Duodenal mucosa (tissue), 2 donors: ENCODE data around the gene TP53BP1.
A peak's percentile ranks its signal among the peaks of the same experiment; 100 is the strongest.

Experiments
- H3K27ac ChIP-seq: one replicate; pipeline ENCODE4 v1.7.0; 2013; ENCODE audit warnings: low read depth, low read length
- H3K27me3 ChIP-seq, 2 donors: one replicate each; pipeline ENCODE4 v1.7.0; 2013; ENCODE audit warnings: low read length in 2 of 2, control low read depth in 1 of 2; ENCODE audit not compliant: insufficient read depth in 2 of 2, control insufficient read depth in 1 of 2
- H3K36me3 ChIP-seq, 2 donors: one replicate each; pipeline ENCODE4 v1.7.0; 2013; ENCODE audit warnings: low read length in 2 of 2, control low read depth in 1 of 2; ENCODE audit not compliant: insufficient read depth in 2 of 2, control insufficient read depth in 1 of 2
- H3K4me1 ChIP-seq, 2 donors: one replicate each; pipeline ENCODE4 v1.7.0; 2013; ENCODE audit warnings: low read length in 2 of 2, control low read depth in 1 of 2; ENCODE audit not compliant: insufficient read depth in 2 of 2, control insufficient read depth in 1 of 2
- H3K4me3 ChIP-seq, 2 donors: one replicate each; pipeline ENCODE4 v1.7.0; 2013; ENCODE audit warnings: low read length in 2 of 2, low read depth in 1 of 2
- H3K9ac ChIP-seq, 2 donors: one replicate each; pipeline ENCODE4 v1.7.0; 2013; ENCODE audit warnings: low read length in 2 of 2, low read depth in 1 of 2
- H3K9me3 ChIP-seq, 2 donors: one replicate each; pipeline ENCODE4 v1.7.0; 2013; ENCODE audit warnings: low read length in 2 of 2, control low read depth in 1 of 2; ENCODE audit not compliant: control insufficient read depth in 1 of 2

TP53BP1 gene

DNA sequence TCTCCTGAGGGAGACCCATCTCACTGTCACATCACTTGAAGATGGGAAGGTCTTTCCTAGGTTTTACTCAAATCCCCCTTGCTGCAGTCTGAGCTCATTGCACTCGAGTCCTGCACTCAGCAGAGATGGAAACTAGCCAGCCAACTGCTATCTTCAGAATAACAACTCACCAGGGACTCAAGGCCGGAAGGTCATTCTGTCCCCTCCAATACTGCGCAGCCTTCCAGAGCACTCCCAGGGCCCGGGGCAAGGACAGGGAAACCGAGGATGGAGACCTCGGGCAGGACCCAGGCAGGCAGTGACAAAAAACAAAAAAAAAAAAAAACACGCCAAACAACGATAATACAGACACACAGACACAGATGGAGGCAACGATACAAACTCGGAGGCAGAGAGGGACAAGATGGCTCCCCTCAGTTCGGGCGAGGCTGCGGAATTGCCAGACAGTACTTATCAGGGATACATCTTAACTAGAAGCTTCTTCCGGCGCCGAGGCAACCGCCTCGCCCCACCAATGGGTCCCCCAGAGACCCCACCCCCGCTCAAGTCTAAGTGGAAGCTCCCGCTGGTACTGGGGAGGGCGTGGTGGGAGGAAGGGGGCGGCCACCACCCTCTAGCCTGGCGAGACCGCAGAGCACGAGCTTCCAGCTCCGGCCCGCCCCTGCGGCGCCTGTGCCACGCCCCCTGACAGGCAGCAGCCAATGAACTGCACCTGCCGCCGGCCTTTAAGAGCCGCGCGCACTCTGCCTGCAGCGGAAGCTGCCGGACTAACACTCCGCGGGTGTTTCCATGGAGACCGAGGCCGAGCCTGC lies 17.4 kb upstream of the TP53BP1 start:
- Histone ChIP-seq H3K36me3 (no peaks in the 10 kb centered on the region), H3K9ac (peak overlapping the region; percentile 57 to 80), H3K4me3 (peak overlapping the region; percentile 86 to 91), H3K27me3 (no peaks in the 10 kb centered on the region), H3K4me1 (peaks cover 12 to 16% of the 10 kb centered on the region in 2 donors), H3K27ac (peak overlapping the region; percentile 64), H3K9me3 (no peaks in the 10 kb centered on the region)

- Histone ChIP-seq H3K27me3 (no peaks in the 10 kb centered on the region), H3K27ac (peak overlapping the region; percentile 46), H3K4me1 (peaks cover 12 to 16% of the 10 kb centered on the region in 2 donors), H3K9ac (no peak overlapping the region), H3K36me3 (no peaks in the 10 kb centered on the region), H3K4me3 (peak overlapping the region in 1 of 2 donors; percentile 91), H3K9me3 (no peaks in the 10 kb centered on the region)
These were observed 16.8 kb upstream of the TP53BP1 start for GRCh38 chr15:43509660-43510199.

DNA sequence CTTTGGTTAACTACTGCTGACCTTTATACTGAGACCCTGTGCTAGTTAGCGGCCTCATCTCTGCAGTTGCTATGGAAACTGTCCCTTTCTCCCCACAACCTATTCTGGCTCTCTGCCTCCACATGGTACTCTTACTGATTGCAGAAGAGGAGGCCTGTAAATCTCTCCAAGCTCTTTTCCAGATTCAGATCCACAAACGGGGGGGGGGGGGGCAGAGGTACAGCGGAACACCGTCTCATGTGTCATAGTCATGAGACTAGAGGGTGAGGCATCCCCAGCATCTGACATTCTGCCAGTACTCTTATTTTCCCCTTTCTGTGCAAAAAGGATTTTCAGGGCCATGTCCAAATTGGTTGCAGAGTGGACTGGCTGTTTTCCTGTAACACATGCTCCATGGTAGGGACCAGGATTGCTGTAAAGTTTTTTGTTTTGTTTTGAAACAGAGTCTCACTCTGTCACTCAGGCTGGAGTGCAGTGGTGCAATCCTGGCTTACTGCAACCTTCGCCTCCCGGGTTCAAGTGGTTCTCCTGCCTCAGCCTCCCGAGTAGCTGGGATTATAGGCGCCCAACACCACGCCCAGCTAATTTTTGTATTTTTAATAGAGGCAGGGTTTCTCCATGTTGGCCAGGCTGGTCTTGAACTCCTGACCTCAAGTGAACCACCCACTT lies 16.2 kb upstream of the TP53BP1 start:
- Histone ChIP-seq H3K4me1 (peaks cover 12 to 13% of the 10 kb centered on the region in 2 donors), H3K27me3 (no peaks in the 10 kb centered on the region), H3K36me3 (no peaks in the 10 kb centered on the region), H3K9me3 (no peaks in the 10 kb centered on the region), H3K9ac (no peak overlapping the region), H3K27ac (no peak overlapping the region), H3K4me3 (no peak overlapping the region)

DNA sequence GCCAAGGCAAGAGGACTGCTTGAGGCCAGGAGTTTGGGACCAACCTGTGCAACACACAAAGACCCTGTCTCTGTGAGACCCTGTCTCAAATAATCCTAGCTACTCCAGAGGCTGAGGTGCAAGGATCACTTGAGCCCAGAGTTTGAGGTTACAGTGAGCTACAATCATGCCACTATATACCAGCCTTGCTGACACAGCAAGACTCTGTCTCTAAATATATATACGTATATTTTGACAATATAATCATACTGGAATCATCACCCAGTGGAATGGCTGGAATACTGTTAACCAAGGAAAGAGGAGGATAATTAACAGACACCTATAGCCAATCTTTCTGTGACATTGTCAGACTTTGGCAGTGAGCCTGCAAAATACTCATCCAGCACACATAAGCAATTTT lies 15.5 kb upstream of the TP53BP1 start:
- Histone ChIP-seq H3K9me3 (no peaks in the 10 kb centered on the region), H3K27ac (no peak overlapping the region), H3K27me3 (no peaks in the 10 kb centered on the region), H3K4me1 (peaks cover 12 to 13% of the 10 kb centered on the region in 2 donors), H3K36me3 (no peaks in the 10 kb centered on the region), H3K9ac (no peak overlapping the region), H3K4me3 (no peak overlapping the region)

- Histone ChIP-seq H3K4me1 (peaks cover 4 to 5% of the 10 kb centered on the region in 2 donors), H3K9ac (no peak overlapping the region), H3K27me3 (no peaks in the 10 kb centered on the region), H3K36me3 (no peaks in the 10 kb centered on the region), H3K9me3 (no peaks in the 10 kb centered on the region), H3K27ac (no peak overlapping the region), H3K4me3 (no peak overlapping the region)
These were observed 12.8 kb upstream of the TP53BP1 start for GRCh38 chr15:43505738-43506137.

DNA sequence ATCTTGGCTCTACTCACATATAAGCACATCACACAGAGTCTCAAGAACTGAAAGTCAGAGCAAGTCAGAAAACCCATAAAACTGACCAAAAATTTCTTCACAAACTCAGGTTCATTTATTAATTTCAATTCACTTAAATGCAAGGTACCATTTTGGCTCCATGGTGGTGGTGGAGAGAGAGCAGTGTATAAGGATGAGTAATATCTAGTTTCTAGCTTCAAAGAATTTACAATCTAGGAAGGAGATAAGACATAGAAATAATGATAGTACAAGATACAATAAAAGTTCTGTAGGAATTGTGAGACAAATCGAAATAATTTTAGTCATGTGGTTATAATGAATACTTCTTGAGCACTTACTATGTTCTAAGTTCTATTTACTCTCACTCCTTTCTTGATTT lies 6.7 kb upstream of the TP53BP1 start:
- Histone ChIP-seq H3K9ac (no peak overlapping the region), H3K9me3 (no peaks in the 10 kb centered on the region), H3K27ac (no peak overlapping the region), H3K4me1 (no peaks in the 10 kb centered on the region), H3K4me3 (no peak overlapping the region), H3K27me3 (no peaks in the 10 kb centered on the region), H3K36me3 (no peaks in the 10 kb centered on the region)

DNA sequence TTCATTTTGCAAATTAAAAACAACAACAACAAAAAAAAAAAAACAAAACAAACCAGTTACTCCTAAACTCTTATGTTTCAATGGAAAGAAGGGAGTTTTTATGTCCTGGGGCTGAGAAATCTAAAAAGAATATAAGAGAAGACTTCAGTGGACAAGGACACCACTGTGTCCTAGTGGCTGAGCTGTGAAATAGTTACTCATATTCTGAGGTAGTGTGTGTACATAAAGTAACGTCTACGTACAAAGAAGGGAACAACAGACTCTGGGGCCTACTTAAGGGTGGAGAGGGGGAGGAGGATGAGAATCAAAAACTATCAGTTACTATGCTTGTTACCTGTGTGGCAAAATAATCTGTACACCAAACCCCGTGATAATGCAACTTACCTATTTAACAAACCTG lies 6.0 kb upstream of the TP53BP1 start:
- Histone ChIP-seq H3K4me3 (no peak overlapping the region), H3K9me3 (no peaks in the 10 kb centered on the region), H3K4me1 (no peaks in the 10 kb centered on the region), H3K36me3 (no peaks in the 10 kb centered on the region), H3K27ac (no peak overlapping the region), H3K27me3 (no peaks in the 10 kb centered on the region), H3K9ac (no peak overlapping the region)

DNA sequence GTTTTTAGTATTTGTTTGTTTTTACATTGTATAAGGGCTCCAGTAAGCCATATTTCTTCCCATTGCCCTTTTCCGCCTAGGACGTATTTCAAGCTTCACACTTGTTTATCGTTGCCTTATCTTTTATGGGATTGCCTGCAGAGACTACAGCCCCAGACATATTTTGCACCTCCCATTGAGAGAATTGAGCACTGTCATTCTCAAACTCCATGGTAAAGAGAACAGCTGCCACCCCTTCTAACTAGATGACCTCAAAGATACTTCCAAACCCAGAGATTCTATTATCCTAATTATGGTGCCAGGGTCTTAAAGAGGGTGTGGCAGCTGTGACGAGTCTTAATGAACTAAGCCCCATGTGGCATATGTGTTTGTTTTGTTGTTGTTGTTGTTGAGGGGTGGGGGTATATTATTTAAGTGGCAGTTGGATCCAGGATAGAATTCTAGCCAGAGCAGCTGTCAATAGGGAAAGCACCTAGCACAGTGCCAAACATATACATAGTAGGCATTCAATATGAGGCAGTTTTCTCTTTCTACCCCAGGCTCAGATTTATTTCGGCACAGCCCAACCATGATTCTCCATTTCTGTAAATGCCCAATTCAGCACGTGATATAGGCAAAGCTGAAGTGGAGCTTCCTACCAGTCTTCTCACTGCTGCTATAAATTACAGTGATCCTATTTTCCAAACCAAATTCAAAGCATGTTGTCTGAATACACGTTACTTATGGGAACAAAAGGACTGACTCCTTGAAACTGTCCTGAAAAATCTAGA lies 932 bp upstream of the TP53BP1 start:
- Histone ChIP-seq H3K4me1 (peaks cover 16 to 23% of the 10 kb centered on the region in 2 donors), H3K9ac (peak overlapping the region; percentile 13 to 58), H3K4me3 (peak overlapping the region; percentile 89 to 96), H3K36me3 (no peaks in the 10 kb centered on the region), H3K27me3 (no peaks in the 10 kb centered on the region), H3K9me3 (no peaks in the 10 kb centered on the region), H3K27ac (no peak overlapping the region)

- Histone ChIP-seq H3K4me3 (peak overlapping the region; percentile 89 to 96), H3K36me3 (peaks cover 0 to 7% of the 10 kb centered on the region in 2 donors), H3K9me3 (no peaks in the 10 kb centered on the region), H3K27ac (no peak overlapping the region), H3K9ac (peak overlapping the region; percentile 58 to 67), H3K4me1 (peaks cover 16 to 23% of the 10 kb centered on the region in 2 donors), H3K27me3 (no peaks in the 10 kb centered on the region)
These were observed 690 bp downstream of the TP53BP1 start for GRCh38 chr15:43492266-43492665.
